ENCODE results near the gene LENEP.

LENEP gene

DNA sequence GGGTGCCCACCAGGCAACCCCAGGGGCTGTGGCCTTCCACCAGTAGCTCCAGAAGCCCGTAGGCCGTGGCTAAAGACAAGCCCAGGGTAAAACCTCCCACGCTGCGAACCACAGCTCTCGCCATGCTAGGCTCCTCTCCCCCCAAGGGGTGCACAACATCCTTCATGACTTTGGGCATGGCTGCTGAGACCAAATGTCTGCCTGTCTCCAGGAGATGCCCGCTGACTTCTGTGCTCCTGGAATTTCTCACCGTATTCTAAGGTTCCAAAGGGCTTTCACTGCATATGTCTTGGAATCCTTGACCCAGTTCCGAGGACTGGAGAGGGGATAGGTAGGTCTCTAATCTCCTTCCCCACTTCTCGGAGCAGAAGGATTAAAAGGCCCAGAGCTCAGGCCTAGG is 40.1 kb downstream of the LENEP start, which contains the start of the genes DCST1 and DCST2:
DCST1 (plus strand) TSS at position 301 of the 400 bp plus-strand sequence. CDS start 213 bp downstream, outside the sequence.
DCST2 (minus strand) TSS at position 258 of the 400 bp plus-strand sequence; CDS start at position 178, 80 bp downstream.
- DNase-seq: no peak

DNA sequence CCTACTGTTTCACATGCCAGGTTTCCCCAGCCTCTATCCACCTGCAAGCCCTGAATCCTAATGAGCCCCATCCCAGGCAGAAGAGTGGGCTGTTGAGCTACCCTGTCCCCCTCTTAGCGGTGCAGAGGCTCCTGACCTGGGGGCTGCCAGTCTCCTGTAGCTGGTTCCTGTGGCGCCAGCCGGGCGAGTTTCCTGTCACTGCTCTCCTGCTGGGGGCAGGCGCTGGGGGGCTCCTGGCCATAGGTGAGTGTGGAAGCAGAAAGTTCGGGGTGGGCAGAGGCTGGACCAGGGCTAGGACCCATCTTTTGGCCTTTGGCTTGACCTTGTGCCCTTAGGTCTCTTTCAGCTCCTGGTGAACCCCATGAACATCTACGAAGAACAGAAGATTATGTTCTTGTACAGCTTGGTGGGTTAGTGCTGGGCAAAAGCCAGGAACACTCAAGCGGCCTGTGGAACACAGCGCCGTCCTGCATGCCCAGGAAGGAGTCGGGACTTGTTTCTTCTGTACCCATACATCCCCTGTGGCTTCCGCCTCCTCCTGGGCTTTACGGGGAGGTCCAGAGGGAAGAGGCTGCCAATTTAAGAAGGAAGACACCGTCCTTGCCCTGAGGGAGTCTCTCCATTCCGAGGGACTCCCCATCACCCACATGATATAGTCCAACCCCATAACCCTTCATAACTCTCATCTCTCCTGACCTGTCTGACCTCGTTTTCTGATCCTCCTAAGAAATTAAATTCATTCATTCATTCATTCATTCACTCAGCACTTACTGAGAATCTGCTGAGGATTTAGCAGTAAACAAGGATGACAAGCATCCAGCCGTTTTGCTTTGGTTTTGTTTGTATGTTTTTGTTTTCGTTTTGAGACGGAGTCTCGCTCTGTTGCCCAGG is 41.2 kb downstream of the LENEP start:
- DNase-seq: no peak

DNA sequence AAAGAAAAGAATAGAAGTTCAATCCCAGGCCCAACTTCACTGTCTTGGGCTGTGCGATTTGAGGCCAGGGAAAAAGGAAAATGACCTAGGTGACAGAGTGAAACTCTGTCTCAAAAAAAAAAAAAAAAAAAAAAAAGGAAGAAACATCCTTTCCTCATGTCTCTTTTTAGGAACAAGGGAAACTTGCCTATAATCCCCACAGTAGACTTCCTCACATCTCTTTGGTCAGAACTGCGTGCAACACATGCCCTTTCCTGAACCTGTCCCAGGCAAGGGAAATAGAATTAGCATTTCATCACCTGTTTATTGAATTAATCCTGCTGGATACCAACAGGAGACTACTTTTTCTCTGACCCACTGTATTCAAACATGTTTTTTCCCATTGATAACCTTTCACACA is 42.5 kb downstream of the LENEP start:
- DNase-seq: no peak

DNA sequence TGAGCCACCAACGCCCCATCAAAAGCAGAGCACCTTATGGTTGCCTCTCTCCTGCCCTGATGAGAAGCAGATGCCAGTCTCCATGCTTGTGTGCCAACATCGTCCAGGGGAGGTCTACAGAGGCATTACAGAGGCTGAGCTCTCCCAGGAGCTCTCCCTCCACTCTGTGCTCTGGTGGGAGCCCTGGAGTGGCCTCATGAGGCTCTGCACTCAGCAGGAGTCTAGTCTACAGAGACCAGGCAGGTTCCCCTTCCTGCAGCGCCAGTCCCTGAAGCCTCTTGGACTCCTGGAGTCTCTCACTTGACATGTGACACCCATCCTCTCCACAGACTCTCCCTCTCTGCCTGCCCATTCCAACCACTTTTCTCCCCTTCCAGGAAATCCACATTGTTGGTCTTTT is 43.7 kb downstream of the LENEP start:
- DNase-seq: no peak

DNA sequence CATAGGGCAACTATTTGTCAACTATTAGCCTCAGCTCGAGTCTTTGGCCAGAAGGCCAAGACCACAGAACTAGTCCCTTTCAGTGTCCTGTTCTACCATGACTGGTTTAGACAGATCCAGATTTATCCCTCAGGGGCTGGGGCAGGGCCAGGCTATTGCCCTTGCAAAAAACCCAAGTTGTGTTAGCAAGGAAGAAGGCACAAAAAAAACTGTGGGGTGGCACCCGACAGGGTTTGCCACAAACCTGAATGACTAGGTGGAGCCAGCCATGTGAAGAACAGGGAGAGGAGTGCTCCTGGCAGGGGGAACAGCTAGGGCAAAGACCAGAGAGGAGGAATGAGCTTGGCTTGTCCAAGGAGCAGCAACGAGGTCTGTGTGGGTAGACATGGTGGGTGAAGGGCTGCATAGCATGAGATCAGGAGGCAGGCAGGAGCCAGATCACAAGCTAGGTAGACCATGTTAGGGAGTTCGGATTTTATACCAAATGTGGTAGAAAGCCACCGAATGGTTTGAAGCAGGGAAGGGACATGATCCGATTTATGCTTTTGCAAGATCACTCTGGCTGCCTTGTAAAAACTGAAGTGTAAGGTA is 44.6 kb downstream of the LENEP start:
- DNase-seq: no peak

DNA sequence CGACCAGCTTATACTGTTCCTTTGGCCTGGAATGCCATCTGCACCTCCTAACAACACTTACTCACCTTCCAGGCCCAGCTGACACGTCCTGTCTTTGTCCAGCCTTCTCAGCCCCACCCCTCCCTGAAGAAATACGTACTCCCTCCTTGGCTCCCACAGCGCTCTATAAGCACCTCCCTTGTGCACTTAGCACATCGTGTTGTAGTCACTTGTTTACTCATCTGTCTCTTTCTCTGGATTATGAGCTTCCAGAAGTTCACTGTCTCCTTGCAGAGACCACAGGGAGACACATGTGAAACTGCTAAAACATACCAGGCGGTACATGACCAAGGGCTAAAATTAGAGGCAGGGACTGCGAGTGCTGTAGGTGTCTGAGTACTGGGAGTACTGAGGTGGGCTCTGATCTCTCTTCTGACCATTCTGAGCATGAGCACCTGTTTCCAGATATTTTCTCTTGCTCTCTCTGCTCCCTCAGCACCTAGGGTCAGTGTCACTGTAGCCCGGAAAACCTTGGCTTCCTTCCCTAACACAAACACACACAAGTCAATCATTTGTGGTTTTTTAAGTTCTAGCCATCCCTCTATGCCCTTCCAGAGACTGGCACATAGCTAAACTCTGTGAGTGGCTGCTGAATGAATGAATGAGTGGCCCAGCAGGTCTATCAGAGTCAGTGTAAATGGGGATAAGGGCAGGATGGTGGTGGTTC is 45.4 kb downstream of the LENEP start:
- no peak for DNase-seq

DNA sequence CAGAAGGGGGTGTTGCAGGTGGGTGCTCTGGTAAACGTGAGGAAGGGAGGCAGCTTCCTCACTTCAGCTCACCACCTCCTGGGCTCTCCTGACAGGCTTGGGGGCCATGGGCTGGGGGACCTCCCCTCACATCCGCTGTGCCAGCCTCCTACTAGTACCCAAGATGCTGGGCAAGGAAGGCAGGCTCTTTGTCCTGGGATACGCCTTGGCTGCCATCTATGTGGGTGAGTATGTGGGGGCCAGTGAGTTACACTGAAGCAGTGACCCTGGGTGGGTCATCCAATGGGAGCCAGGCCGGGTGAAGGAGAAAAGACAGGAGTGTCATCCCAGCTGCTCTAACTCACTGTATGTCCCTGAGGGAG is 45.9 kb downstream of the LENEP start:
- DNase-seq: no peak

DNA sequence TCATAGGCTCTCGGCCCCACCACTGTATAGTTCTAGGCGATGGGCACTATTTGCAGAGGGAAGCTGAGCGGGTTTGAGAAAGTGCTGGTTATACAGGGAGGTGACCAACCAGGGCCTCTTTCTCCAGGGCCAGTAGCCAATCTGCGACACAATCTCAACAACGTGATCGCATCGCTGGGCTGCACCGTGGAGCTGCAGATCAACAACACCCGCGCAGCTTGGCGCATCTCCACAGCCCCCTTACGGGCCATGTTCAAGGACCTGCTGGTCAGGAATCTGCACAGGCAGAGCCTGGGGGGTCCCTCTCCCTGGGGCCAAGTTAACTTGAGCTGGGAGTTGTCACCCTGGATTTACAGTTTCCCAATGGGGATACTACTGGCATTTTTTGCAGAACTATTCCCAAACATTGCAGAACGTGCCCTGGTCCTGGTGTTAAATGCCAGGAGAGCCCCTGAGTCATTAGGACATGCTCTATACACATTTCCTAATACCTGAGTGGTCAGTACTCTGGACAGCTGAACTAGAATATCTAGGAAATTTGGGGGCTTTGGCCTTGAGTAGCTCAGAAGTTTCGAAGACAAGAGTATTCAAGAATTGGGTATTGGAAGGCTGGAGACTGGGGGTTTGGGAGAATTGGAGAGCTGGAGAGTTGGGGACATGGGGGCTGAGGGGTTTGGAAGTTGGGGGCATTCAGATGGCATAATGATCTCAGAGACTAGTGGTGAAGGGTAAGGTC is 47.1 kb downstream of the LENEP start:
- no peak for DNase-seq

DNA sequence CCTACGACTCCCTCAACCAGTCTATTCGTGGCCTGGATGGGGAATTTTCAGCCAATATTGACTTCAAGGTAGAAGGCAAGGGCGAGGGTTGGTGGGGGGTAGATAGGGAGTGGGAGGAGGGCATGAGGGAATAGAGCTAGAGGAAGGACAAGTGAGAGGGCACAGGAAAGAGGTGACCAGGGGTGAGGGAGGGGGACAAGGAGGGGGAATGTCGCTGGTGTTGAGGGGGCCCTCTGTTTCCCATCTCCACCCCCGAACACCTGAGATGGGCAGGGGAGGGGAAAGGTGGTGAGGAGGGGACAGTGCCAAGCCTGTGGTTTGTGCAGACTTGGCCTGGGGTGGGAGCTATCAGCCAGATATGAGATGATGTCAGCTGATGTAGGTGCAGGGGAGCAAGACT is 49.4 kb downstream of the LENEP start:
- DNase-seq: no peak

DNA sequence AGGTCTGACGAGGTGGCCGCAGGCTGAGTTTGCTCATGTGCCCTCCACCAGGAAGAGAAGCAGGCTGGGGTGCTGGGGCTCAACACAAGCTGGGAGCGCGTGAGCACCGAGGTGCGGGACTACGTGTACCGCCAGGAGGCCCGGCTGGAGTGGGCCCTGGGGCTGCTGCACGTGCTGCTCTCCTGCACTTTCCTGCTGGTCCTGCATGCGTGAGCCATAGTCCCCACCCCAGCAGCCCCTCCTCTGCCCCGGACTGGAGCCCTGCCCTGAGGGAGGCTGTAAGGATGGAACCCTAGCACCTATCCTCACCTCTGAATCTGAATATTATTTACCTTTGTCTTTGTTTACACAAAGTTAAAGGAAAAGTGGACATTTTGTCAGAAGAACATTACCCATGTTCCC is 49.9 kb downstream of the LENEP start:
- DNase-seq: no peak

DNA sequence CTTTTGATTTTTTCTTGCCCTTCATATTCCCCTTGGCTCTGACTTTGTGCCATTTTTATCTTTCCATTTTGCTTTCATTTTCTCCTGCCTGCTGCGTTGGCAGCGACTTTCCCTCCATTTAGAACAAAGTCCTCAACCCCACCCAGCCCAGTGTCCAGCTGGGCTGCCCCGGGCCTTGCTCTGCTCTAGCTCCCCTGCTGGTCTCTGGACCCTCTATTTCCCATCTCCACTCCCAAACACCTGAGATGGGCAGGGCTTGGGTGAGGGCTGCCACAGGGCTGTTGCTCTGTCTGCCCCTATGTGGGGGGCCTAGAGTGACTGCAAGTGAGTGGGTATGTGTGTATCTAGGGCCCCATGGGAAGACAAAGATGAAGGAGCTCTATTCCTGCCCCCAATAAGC is 50.4 kb downstream of the LENEP start:
- DNase-seq: no peak
